GM13976 (cell line): ENCODE measurements around the gene MGST1.

Experiments
- DNase-seq: peaks from one replicate; pipeline ENCODE4 v3.0.0; 2012; ENCODE audit warnings: low spot score
- in situ Hi-C: fragments of 300-500 bp; cut with MboI; formaldehyde crosslinking; loops from one replicate; pipeline ENCODE4 v1.12.0; 2022; ENCODE audit warnings: low sequenced_read_pairs, mixed read lengths, inconsistent platforms; ENCODE audit not compliant: unreplicated experiment
- TF ChIP-seq, protein P1 (sequence below): IDR thresholded peaks from 2 replicates; pipeline ENCODE4 v1.5.1; 2012; ENCODE audit warnings: borderline replicate concordance, mild to moderate bottlenecking; ENCODE audit not compliant: insufficient read depth; ENCODE audit errors: extremely low read depth, missing control alignments, control extremely low read depth

Gene MGST1

GRCh38 chr12:16329594-16329993 lies 17.9 kb upstream of the MGST1 start:
- TF ChIP-seq, protein P1, sequence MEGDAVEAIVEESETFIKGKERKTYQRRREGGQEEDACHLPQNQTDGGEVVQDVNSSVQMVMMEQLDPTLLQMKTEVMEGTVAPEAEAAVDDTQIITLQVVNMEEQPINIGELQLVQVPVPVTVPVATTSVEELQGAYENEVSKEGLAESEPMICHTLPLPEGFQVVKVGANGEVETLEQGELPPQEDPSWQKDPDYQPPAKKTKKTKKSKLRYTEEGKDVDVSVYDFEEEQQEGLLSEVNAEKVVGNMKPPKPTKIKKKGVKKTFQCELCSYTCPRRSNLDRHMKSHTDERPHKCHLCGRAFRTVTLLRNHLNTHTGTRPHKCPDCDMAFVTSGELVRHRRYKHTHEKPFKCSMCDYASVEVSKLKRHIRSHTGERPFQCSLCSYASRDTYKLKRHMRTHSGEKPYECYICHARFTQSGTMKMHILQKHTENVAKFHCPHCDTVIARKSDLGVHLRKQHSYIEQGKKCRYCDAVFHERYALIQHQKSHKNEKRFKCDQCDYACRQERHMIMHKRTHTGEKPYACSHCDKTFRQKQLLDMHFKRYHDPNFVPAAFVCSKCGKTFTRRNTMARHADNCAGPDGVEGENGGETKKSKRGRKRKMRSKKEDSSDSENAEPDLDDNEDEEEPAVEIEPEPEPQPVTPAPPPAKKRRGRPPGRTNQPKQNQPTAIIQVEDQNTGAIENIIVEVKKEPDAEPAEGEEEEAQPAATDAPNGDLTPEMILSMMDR = no peak
- in situ Hi-C loops = no loop called here
- no peak for DNase-seq

GRCh38 chr12:16330560-16330959 lies 16.9 kb upstream of the MGST1 start:
- in situ Hi-C loops = no loop called here
- TF ChIP-seq, protein P1 = no peak
- no peak for DNase-seq

- in situ Hi-C loops = no loop called here
- TF ChIP-seq, protein P1 = no peak
- no peak for DNase-seq
Observed at GRCh38 chr12:16331998-16332397, 15.4 kb upstream of the MGST1 start.

- in situ Hi-C loops = no loop called here
- DNase-seq = no peak
- TF ChIP-seq, protein P1 = no peak
Observed at GRCh38 chr12:16335838-16336237, 11.6 kb upstream of the MGST1 start.

DNA sequence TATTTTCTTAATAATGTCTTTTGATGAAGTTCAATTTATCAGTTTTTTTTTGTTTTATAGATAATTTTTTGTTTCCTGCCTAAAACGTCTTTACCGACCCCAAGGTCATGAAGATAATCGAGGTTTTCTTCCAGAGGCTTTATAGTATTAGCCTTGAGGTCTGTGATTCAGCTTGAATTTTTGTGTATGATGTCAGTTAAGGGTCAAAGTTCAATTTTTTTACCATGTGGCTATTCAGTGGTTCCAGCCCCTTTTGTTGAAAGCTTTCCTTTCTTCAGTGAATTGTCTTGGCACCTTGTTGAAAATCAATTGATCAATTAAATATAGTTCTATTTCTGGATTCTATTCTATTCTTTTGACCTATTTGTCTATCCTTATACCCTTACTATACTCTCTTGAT lies 3.2 kb upstream of the MGST1 start:
- TF ChIP-seq, protein P1 = no peak
- in situ Hi-C loops = no loop called here
- DNase-seq = no peak

DNA sequence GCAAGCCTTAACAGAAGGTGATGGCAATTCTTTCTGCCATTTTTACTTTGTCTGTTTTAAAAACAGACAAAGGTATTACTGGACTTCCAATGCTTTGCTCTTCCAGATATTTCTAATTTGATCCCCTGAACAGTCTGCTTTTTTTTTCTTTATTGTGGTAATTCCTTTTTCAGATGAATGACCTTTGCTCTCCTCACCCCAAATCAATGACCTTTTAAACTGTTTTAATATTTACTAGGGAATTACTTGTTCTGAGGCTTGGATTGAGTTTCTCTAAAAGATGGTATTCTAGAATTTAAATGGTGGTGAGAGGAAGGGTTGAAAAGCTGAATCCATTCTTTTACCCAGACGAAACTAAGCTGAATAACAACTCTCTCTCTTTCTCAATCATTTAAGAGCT lies 2.3 kb upstream of the MGST1 start:
- in situ Hi-C loops = no loop called here
- TF ChIP-seq, protein P1 = no peak
- no peak for DNase-seq

- in situ Hi-C loops = no loop called here
- no peak for DNase-seq
- TF ChIP-seq, protein P1 = no peak
Observed at GRCh38 chr12:16346958-16347357, 487 bp upstream of the MGST1 start.
